SU-DHL-6 (cell line): ENCODE measurements around the gene CLEC16A.

ENCODE experiments used
- H2AFZ ChIP-seq: fragments of 200-600 bp; sonication (generic); 2 replicates; pipeline ENCODE4 v1.6.1; 2014; ENCODE audit warnings: low read depth, mild to moderate bottlenecking, moderate library complexity, mixed read lengths, antibody characterized with exemption, low read length; ENCODE audit not compliant: severe bottlenecking
- H3F3A ChIP-seq: fragments of 200-600 bp; shearing (Covaris generic); 2 replicates; pipeline ENCODE4 v1.6.0; 2016; ENCODE audit warnings: antibody characterized with exemption, mild to moderate bottlenecking; ENCODE audit not compliant: insufficient read depth
- H3K27ac ChIP-seq: fragments of 200-600 bp; sonication (generic); 2 replicates; pipeline ENCODE4 v1.5.1; 2016; ENCODE audit warnings: low read depth, mild to moderate bottlenecking, low read length, moderate library complexity, mixed read lengths
- H3K27me3 ChIP-seq: fragments of 200-600 bp; sonication (generic), shearing (Covaris generic); 2 replicates; pipeline ENCODE4 v1.6.0; 2014; ENCODE audit warnings: mild to moderate bottlenecking, low read length
- H3K36me3 ChIP-seq: fragments of 200-600 bp; sonication (generic); 2 replicates; pipeline ENCODE4 v1.6.1; 2014; ENCODE audit warnings: mild to moderate bottlenecking, low read length, mixed read lengths
- H3K4me2 ChIP-seq: fragments of 300-600, 200-600 bp; shearing (Covaris generic), sonication (generic); 2 replicates; pipeline ENCODE4 v1.6.0; 2014; ENCODE audit warnings: low read length, low read depth, mild to moderate bottlenecking; ENCODE audit not compliant: poor library complexity, severe bottlenecking
- H3K4me3 ChIP-seq: fragments of 200-600 bp; sonication (generic); 2 replicates; pipeline ENCODE4 v1.5.1; 2014; ENCODE audit warnings: antibody characterized with exemption, low read length, mild to moderate bottlenecking, mixed read lengths; ENCODE audit not compliant: insufficient read depth, poor library complexity, severe bottlenecking
- H3K79me2 ChIP-seq: fragments of 200-600 bp; sonication (generic); 2 replicates; pipeline ENCODE4 v1.6.1; 2014; ENCODE audit warnings: mild to moderate bottlenecking, low read length, moderate library complexity; ENCODE audit not compliant: insufficient read depth
- H3K9ac ChIP-seq: fragments of 200-600 bp; sonication (generic); 2 replicates; pipeline ENCODE4 v1.7.0; 2014; ENCODE audit warnings: mild to moderate bottlenecking, low read length
- H3K9me2 ChIP-seq: fragments of 200-600 bp; sonication (generic); replicated peaks from 2 replicates; pipeline ENCODE4 v1.6.1; 2014; ENCODE audit warnings: low read length; ENCODE audit not compliant: insufficient read depth
- H3K9me3 ChIP-seq: fragments of 200-600 bp; sonication (generic); 2 replicates; pipeline ENCODE4 v1.6.1; 2014; ENCODE audit warnings: low read length, mixed read lengths; ENCODE audit not compliant: insufficient read depth
- H4K20me1 ChIP-seq: fragments of 200-600 bp; sonication (generic); 2 replicates; pipeline ENCODE4 v1.6.1; 2014; ENCODE audit warnings: low read depth, mild to moderate bottlenecking, antibody characterized with exemption, low read length, moderate library complexity, mixed read lengths
- CTCF ChIP-seq: fragments of 200-600 bp; sonication (generic); IDR thresholded peaks from one replicate; pipeline ENCODE4 v1.5.1; 2017; ENCODE audit warnings: antibody characterized with exemption, mild to moderate bottlenecking, low read length, moderate library complexity; ENCODE audit not compliant: insufficient read depth, poor library complexity, severe bottlenecking
- EZH2phosphoT487 ChIP-seq: fragments of 200-600 bp; sonication (generic), shearing (Covaris generic); conservative IDR thresholded peaks from 2 replicates; pipeline ENCODE4 v1.6.1; 2018; ENCODE audit warnings: mild to moderate bottlenecking, antibody characterized with exemption, low read length, moderate library complexity, mixed read lengths

The CLEC16A gene

GRCh38 chr16:10989559-10989958, 45.2 kb downstream of the CLEC16A start:
- Histone ChIP-seq H4K20me1 (no peaks in the 10 kb centered on the region), H3F3A (no peaks in the 10 kb centered on the region), H3K9me3 (no peaks in the 10 kb centered on the region), H2AFZ (no peak overlapping the region), H3K9ac (no peak overlapping the region), H3K4me3 (no peak overlapping the region), H3K36me3 (no peaks in the 10 kb centered on the region), H3K27ac (no peak overlapping the region), H3K9me2 (no peaks in the 10 kb centered on the region), H3K79me2 (no peaks in the 10 kb centered on the region), H3K4me2 (no peak overlapping the region), H3K27me3 (no peaks in the 10 kb centered on the region)
- no peak for TF ChIP-seq CTCF
- no peak for TF ChIP-seq EZH2phosphoT487

DNA sequence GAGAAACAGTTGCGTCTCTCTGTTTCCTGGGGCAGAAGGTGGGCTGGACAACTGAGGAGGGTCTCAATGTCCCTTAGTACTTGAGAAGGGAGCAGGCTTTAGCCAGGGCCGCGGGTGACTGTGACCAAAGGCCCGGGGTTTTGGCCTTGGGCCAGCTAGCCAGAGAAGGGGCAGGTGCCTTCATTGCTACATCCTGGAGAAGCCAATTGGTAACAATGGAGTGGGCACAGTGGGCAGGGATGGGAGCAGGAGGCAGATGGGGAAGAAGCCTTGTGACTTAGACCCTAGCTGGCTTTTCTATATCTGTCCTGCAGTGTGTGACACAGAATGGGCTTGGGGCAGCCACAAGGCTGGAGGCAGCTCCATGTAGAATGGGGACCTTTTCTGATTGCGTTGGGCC, 46.0 kb downstream of the CLEC16A start:
- H3K9ac ChIP-seq = no peak overlapping the region
- H2AFZ ChIP-seq = no peak overlapping the region
- TF ChIP-seq CTCF = no peak
- H4K20me1 ChIP-seq = no peaks in the 10 kb centered on the region
- H3K79me2 ChIP-seq = no peaks in the 10 kb centered on the region
- H3K9me2 ChIP-seq = no peaks in the 10 kb centered on the region
- H3K36me3 ChIP-seq = no peaks in the 10 kb centered on the region
- no peak overlapping the region for H3K4me3 ChIP-seq
- no peak overlapping the region for H3K4me2 ChIP-seq
- H3K27me3 ChIP-seq = no peaks in the 10 kb centered on the region
- H3F3A ChIP-seq = no peaks in the 10 kb centered on the region
- H3K9me3 ChIP-seq = no peaks in the 10 kb centered on the region
- no peak overlapping the region for H3K27ac ChIP-seq

DNA sequence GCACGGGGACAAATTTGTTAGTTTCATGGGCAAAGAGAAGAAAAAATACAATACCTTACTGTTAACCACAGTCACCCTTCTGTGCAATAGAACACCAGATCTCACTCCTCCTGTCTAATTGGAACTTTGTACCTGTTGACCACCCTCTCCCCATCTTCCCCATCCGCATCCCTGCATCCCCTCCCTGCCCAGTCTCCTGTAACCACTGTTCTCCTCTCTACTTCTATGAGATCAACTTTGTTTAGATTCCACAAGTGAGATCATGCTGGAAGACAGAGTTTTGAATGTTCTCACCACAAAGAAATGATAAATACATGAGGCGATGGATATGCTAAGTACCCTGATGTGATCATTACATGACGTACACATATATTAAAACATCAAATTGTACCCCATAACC, 47.7 kb downstream of the CLEC16A start:
- TF ChIP-seq EZH2phosphoT487 = no peak
- TF ChIP-seq CTCF = no peak
- Histone ChIP-seq H3K27ac (no peak overlapping the region), H4K20me1 (no peaks in the 10 kb centered on the region), H3K36me3 (no peaks in the 10 kb centered on the region), H3K9me3 (no peaks in the 10 kb centered on the region), H3K79me2 (no peaks in the 10 kb centered on the region), H3K4me2 (no peak overlapping the region), H3F3A (no peaks in the 10 kb centered on the region), H3K4me3 (no peak overlapping the region), H2AFZ (no peak overlapping the region), H3K9ac (no peak overlapping the region), H3K9me2 (no peaks in the 10 kb centered on the region), H3K27me3 (no peaks in the 10 kb centered on the region)

GRCh38 chr16:10992797-10993196, 48.4 kb downstream of the CLEC16A start:
- Histone ChIP-seq H3K79me2 (no peaks in the 10 kb centered on the region), H3K27me3 (no peaks in the 10 kb centered on the region), H3K9me3 (no peaks in the 10 kb centered on the region), H3K4me3 (no peak overlapping the region), H3K27ac (no peak overlapping the region), H3K9ac (no peak overlapping the region), H4K20me1 (no peaks in the 10 kb centered on the region), H3K36me3 (no peaks in the 10 kb centered on the region), H3F3A (no peaks in the 10 kb centered on the region), H3K9me2 (no peaks in the 10 kb centered on the region), H3K4me2 (no peak overlapping the region), H2AFZ (no peak overlapping the region)
- TF ChIP-seq CTCF (no peak), EZH2phosphoT487 (no peak)
